Measurements from ENCODE around the gene PPP1R10.

DNA sequence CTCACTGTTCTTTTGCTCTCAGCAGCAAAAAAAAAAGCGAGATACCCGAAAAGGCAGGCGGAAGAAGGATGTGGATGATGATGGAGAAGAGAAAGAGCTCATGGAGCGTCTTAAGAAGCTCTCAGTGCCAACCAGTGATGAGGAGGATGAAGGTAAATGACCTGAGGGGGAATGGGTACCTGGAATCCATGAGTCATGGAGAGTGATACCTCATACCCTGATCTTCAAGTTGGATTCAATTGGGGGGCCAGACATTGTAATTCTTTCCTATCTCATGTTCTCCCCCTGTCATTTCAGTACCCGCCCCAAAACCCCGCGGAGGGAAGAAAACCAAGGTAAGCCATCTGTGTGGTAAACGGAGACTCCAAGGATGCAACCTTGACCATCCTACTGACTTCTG, 39.0 kb downstream of the PPP1R10 start:
- TF ChIP-seq HOXA5 (CRISPR knock-in tag; IDR thresholded peaks at IDR 0.05) (no peak), HES4 (CRISPR knock-in tag; IDR thresholded peaks at IDR 0.05; ENCODE audit: borderline replicate concordance) (no peak), EED (CRISPR knock-in tag; IDR thresholded peaks at IDR 0.05) (no peak)
- TF ChIP-seq, protein P1, sequence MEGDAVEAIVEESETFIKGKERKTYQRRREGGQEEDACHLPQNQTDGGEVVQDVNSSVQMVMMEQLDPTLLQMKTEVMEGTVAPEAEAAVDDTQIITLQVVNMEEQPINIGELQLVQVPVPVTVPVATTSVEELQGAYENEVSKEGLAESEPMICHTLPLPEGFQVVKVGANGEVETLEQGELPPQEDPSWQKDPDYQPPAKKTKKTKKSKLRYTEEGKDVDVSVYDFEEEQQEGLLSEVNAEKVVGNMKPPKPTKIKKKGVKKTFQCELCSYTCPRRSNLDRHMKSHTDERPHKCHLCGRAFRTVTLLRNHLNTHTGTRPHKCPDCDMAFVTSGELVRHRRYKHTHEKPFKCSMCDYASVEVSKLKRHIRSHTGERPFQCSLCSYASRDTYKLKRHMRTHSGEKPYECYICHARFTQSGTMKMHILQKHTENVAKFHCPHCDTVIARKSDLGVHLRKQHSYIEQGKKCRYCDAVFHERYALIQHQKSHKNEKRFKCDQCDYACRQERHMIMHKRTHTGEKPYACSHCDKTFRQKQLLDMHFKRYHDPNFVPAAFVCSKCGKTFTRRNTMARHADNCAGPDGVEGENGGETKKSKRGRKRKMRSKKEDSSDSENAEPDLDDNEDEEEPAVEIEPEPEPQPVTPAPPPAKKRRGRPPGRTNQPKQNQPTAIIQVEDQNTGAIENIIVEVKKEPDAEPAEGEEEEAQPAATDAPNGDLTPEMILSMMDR (CRISPR knock-in tag; IDR thresholded peaks at IDR 0.05) = no peak
- TF ChIP-seq, protein P2, sequence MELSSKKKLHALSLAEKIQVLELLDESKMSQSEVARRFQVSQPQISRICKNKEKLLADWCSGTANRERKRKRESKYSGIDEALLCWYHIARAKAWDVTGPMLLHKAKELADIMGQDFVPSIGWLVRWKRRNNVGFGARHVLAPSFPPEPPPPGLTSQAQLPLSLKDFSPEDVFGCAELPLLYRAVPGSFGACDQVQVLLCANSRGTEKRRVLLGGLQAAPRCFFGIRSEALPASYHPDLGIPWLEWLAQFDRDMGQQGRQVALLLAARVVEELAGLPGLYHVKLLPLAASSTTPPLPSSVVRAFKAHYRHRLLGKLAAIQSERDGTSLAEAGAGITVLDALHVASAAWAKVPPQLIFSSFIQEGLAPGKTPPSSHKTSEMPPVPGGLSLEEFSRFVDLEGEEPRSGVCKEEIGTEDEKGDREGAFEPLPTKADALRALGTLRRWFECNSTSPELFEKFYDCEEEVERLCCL (CRISPR knock-in tag; IDR thresholded peaks at IDR 0.05; ENCODE audit: borderline replicate concordance) = no peak
